Fibroblast of upper back skin (primary cell): ENCODE data around the gene ANXA7.
"Not testable (repeated sequence)": the region's sequence is repeated elsewhere in the genome, so short reads cannot be mapped to it uniquely, and the experiment has no call there.

Source experiments
- DNase-seq: peaks from one replicate; pipeline ENCODE4 v3.0.0-alpha.2; 2013

The ANXA7 gene

GRCh38 chr10:73407495-73407894, 6.4 kb downstream of the ANXA7 start:
- DNase-seq: no peak

DNA sequence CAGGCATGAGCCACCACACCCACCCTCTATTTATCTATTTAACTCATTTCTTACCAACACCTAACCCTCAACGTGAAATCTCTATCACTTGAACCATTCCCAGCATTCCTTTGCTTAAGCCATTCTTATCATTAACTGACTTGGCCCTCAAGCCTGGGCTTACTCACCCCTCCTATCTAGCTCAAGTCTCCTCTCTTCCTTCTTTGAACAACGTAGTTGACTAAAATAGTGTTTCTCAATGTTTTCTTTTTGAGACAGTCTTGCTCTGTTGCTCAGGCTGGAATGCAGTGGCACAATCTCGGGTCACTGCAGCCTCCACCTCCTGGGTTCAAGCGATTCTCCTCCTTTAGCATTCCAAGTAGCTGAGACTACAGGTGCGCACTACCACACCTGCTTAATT, 7.0 kb downstream of the ANXA7 start:
- no peak for DNase-seq

DNA sequence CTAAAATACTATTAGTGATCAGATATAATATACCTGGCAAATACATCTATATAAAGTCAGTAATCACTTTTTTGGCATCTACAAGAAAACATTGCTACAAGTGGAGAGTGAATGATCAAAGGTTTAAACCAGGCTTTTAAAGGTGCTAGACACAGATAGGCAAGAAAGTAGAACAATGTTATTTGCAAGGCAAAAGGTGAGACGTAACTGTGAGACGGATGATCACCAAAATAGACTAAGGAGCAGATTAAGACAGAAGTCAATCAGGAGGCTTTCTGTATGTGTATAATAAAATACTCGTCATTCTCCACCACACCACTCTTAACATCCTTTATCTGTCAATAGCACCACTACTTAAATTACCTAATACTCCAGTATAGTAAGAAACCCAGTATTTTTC, 8.3 kb downstream of the ANXA7 start:
- DNase-seq: no peak

DNA sequence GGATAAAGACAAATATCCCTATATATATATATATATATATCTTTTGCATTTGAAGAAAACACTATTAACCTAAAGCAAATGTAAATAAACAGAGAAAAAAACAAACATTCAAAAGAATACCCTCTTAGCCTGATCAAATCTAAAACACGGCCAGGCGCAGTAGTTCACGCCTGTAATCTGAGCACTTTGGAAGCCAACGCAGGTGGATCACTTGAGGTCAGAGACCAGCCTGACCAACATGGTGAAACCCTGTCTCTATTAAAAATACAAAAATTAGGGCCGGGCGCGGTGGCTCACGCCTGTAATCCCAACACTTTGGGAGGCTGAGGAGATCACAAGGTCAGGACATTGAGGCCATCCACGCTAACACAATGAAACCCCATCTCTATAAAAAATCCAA, 9.2 kb downstream of the ANXA7 start:
- DNase-seq: no peak

- no peak for DNase-seq
Measured at GRCh38 chr10:73401636-73402035, 12.2 kb downstream of the ANXA7 start.

- no peak for DNase-seq
Measured at GRCh38 chr10:73399063-73399462, 14.8 kb downstream of the ANXA7 start.

- no peak for DNase-seq
Measured at GRCh38 chr10:73398024-73398423, 15.8 kb downstream of the ANXA7 start.

DNA sequence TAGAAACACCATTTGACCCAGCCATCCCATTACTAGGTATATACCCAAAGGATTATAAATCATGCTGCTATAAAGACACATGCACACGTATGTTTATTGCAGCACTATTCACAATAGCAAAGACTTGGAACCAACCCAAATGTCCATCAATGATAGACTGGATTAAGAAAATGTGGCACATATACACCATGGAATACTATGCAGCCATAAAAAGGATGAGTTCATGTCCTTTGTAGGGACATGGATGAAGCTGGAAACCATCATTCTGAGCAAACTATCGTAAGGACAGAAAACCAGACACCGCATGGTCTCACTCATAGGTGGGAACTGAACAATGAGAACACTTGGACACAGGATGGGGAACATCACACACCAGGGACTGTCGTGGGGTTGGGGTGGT, 19.5 kb downstream of the ANXA7 start:
- DNase-seq: not testable (repeated sequence)

DNA sequence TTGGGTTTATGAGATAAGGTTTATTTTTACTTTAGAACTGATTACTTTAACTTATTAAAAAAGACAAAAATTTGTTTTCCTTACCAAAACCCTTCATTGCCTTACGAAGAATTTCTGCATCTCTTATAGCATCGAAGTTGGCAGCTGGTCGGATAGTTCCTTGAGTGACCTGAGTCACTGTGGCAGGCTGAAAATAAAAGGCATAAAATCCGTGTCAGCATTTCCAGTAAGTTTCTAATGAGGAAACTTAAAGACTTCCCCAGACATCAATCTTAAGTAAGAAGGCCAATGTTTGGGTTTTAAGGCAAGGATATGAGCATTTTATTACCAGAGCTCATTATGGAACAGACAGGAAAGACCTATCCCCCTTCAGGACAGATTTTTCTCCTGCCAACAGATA, 25.6 kb downstream of the ANXA7 start:
- no peak for DNase-seq

DNA sequence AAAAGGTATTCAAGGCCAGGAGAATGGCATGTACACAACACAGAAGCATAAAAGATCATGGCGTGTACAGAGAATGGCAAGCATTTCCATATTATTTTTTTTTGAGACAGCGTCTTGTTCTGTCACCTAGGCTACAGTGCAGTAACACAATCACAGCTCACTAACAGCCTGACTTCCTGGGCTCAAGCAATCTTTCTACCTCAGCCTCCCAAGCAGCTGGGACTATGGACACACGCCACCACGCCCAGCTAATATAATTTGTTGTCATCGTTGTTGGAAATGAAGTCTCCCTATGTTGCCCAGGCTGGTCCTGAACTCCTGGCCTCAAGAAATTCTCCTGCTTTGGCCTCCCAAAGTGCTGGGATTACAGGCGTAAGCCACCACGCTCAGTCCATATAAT, 27.3 kb downstream of the ANXA7 start:
- no peak for DNase-seq

DNA sequence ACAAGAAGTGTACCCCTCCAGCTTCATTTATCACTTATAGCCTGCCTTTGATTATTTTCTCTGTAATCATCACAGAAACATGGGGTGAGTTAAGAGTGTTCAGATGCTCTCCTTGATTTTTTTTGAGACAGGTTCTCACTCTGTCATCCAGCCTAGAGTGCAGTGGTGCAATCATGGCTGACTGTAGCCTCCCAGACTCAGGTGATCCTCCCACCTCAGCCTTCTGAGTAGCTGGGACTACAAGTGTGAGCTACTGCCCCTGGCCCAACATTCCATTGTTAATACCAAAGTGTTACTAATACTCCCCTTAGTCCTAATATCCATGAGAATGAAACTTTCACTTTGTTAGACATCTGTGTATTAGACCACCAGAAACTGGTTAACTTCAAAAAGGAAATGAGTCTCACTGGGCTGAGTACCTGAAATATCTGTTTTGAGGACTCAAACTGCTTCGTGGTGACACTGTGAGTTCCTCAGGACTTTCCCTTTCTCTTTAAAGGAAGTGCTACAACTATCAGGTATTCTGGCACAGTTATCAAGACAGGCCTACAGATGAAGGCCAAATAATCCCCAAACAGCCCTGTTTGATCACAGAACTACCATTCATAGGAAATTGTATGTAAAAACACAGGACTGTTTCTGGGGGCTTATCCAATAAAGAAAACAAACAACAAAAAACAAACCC, 34.7 kb downstream of the ANXA7 start:
- no peak for DNase-seq

- no peak for DNase-seq
Measured at GRCh38 chr10:73376679-73377078, 37.2 kb downstream of the ANXA7 start.

DNA sequence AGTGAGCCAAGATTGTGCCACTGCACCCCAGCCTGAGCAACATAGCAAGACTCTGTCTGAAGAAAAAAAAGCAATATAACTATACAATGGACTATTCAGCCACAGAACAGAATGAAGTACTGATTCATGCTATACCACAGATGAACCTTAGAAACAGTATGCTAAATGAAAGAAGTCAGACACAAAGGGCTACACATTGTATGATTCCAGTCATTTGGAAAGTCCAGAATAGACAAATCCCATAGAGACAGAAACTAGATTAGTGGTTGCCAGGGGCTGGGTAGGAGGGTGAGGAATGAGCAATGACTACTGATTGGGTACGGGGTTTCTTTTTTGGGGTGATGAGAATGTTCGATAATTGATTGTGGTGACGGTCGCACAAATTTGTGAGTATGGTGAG, 45.6 kb downstream of the ANXA7 start:
- DNase-seq: no peak

- no peak for DNase-seq
Measured at GRCh38 chr10:73366381-73367298, 47.2 kb downstream of the ANXA7 start.

- no peak for DNase-seq
Measured at GRCh38 chr10:73364964-73365363, 48.9 kb downstream of the ANXA7 start.

DNA sequence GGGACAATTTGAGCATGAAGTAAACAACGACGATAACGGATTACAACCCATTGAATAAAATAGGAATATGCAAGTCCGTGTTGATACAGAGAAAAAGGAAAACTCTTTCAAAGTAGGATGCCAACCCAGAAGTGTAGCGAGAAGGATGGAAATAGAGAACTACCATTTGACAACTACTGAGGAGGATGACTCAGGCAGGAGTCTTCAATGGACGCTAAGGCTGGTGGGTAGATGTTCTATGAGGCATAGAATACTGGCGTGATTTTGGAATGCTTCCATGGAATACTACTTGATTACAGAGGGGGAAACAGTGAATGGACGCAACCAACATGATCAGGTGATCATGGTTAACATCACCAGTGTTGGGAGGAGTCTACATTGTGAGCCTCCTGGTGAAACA, 54.4 kb downstream of the ANXA7 start:
- DNase-seq: no peak

GRCh38 chr10:73358331-73359279, 55.3 kb downstream of the ANXA7 start, which contains the start of gene CFAP70:
Gene CFAP70 (minus strand): TSS chr10:73358864. CDS start chr10:73354796, 4,068 bp downstream.
- DNase-seq: peak; percentile 97

DNA sequence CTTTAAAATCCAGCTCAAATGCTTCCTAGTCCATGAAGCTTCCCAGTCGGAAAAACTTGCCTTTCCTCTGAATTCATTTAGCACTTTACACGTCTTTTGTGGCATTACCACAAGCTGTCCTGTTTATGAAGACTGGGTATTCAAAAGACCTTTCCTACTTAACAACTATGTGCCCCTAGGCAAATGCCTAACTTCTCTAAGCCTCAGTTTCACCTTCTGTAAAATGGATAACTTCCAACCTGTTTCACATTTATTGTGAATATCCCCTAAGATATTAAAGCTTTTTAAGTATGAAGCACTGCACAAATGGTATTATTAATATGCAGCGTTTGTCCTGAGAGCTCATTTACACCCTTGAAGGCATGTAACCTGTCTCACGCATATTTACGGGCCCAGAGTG, 56.0 kb downstream of the ANXA7 start:
- DNase-seq: no peak

GRCh38 chr10:73357166-73357565, 56.7 kb downstream of the ANXA7 start:
- no peak for DNase-seq

DNA sequence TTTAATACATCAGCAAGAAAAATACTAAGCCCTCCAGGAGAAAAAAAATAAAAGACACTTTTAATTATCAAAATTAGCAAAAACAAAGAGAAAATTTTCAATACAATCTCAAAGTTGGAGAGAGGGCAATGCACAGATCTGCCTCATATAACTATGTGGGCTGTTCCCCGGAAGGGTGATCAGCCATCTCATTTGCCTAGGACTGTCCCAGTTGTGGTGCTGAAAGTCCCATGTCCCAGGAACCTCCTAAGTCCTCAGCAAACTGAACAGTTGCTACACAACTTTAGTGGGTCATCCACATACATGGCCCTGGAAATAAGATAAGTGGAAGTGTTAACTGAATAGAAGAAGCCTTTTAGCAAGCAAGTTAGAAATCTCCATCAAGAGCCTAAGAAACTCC, 69.6 kb downstream of the ANXA7 start:
- no peak for DNase-seq

DNA sequence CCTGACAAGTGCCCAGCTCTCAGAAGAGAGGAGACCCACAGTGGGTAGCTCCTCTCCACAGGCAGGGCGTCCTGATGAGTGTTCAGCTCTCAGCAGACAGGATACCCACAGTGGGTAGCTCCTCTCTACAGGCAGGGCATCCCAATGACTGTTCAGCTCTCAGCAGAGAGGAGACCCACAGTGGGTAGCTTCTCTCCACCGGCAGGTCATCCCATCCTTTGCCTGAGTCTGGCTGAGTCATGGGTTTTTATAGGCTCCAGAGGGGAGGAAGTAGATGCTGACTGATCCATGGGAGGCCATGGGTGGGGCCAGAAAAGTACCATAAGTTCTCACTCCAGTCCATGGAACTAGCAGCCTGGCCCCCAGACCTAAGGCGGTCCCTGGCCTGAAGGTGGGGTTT, 73.7 kb downstream of the ANXA7 start:
- no peak for DNase-seq

GRCh38 chr10:73339436-73339835, 74.4 kb downstream of the ANXA7 start:
- DNase-seq: no peak

DNA sequence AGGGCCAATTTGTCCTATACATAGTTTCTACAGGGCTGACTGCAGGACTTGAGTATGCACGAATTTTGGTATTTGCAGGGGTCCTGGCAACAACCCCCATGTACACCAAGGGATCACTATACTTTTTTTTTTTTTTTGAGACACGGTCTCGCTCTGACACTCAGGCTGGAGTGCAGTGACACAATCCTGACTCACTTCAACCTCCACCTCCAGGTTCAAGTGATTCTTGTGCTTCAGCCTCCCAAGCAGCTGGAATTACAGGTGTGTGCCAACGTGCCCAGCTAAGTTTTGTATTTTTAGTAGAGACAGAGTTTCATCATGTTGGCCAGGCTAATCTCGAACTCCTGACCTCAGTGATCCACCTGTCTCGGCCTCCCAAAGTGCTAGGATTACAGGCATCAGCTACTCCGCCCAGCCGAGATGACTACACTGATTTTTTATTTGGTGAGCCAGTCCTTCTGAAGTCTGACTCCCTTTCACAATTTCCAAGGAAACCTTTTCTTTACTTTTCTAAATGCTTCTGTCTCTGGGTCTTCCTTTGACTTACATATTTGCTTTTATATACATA, 75.0 kb downstream of the ANXA7 start:
- no peak for DNase-seq
